Liver (tissue), 9 donors: ENCODE measurements around the gene PTPMT1. TPM values are rescaled to one million over a fixed set of nuclear protein-coding genes. Genes with fewer than 3 reads are reported as not detected.
A peak's percentile ranks its signal among the peaks of the same experiment; 100 is the strongest.

Experiments used
- DNase-seq: peaks from one replicate; pipeline ENCODE4 v3.0.0-alpha.2; 2017; ENCODE audit warnings: low spot score
- H3K27ac ChIP-seq, 2 donors: one replicate each; pipeline ENCODE4 v1.7.0; 2013; ENCODE audit warnings: inconsistent platforms in 2 of 2, low read length in 2 of 2, control low read depth in 1 of 2, low read depth in 1 of 2, mild to moderate bottlenecking in 1 of 2
- H3K27me3 ChIP-seq, 4 donors: one replicate each; pipeline versions ENCODE4 v1.6.1 to v1.7.0; 2013; ENCODE audit warnings: low read length in 3 of 4, inconsistent platforms in 1 of 4, mild to moderate bottlenecking in 1 of 4, moderate library complexity in 1 of 4; ENCODE audit not compliant: control insufficient read depth in 4 of 4, insufficient read depth in 4 of 4
- H3K36me3 ChIP-seq, 4 donors: one replicate each; pipeline versions ENCODE4 v1.6.1 to v1.7.0; 2013; ENCODE audit warnings: low read length in 3 of 4, mild to moderate bottlenecking in 3 of 4, low read depth in 1 of 4, moderate library complexity in 1 of 4; ENCODE audit not compliant: control insufficient read depth in 4 of 4, insufficient read depth in 3 of 4
- H3K4me1 ChIP-seq, 4 donors: one replicate each; pipeline versions ENCODE4 v1.6.1 to v1.7.0; 2013; ENCODE audit warnings: low read length in 3 of 4, mild to moderate bottlenecking in 3 of 4, moderate library complexity in 1 of 4; ENCODE audit not compliant: control insufficient read depth in 4 of 4, insufficient read depth in 4 of 4
- H3K4me3 ChIP-seq, 3 donors: one replicate each; pipeline versions ENCODE4 v1.6.1 to v1.7.0; 2013; ENCODE audit warnings: low read length in 3 of 3, control low read depth in 1 of 3, low read depth in 1 of 3, mild to moderate bottlenecking in 1 of 3
- H3K9ac ChIP-seq, 2 donors: one replicate each; pipeline ENCODE4 v1.7.0; 2013; ENCODE audit warnings: low read length in 2 of 2, mild to moderate bottlenecking in 2 of 2, moderate library complexity in 2 of 2, control low read depth in 1 of 2, low read depth in 1 of 2
- H3K9me3 ChIP-seq, 4 donors: one replicate each; pipeline versions ENCODE4 v1.6.1 to v1.7.0; 2013; ENCODE audit warnings: low read length in 3 of 4; ENCODE audit not compliant: control insufficient read depth in 4 of 4
- CTCF ChIP-seq: fragments of 150-350 bp; IDR thresholded peaks from 2 replicates; pipeline ENCODE4 v1.5.1; 2017; ENCODE audit warnings: improper control_type of control experiment, low read depth, low read length; ENCODE audit not compliant: missing input control
- HNF4G ChIP-seq: IDR thresholded peaks from 2 replicates; pipeline ENCODE4 v1.6.1; 2016; ENCODE audit warnings: antibody characterized with exemption
- JUND ChIP-seq, 2 donors: IDR thresholded peaks; 2 replicates each; pipeline ENCODE4 v1.6.1; 2016; ENCODE audit warnings: antibody characterized with exemption in 2 of 2
- MAX ChIP-seq: IDR thresholded peaks from 2 replicates; pipeline ENCODE4 v1.6.1; 2016; ENCODE audit warnings: antibody characterized with exemption
- NR2F2 ChIP-seq: IDR thresholded peaks from 2 replicates; pipeline ENCODE4 v1.6.1; 2016; ENCODE audit warnings: antibody characterized with exemption
- RAD21 ChIP-seq, 2 donors: IDR thresholded peaks; 2 replicates each; pipeline ENCODE4 v1.6.1; 2016; ENCODE audit warnings: antibody characterized with exemption in 2 of 2, mild to moderate bottlenecking in 2 of 2
- RXRA ChIP-seq, 2 donors: IDR thresholded peaks; 2 replicates each; pipeline ENCODE4 v1.6.1; 2017 to 2018; ENCODE audit warnings: antibody characterized with exemption in 2 of 2, mild to moderate bottlenecking in 1 of 2
- YY1 ChIP-seq: IDR thresholded peaks from 2 replicates; pipeline ENCODE4 v1.6.1; 2016; ENCODE audit warnings: antibody characterized with exemption, mild to moderate bottlenecking
- ZBTB33 ChIP-seq: IDR thresholded peaks from 2 replicates; pipeline ENCODE4 v1.6.1; 2016; ENCODE audit warnings: antibody characterized with exemption
- WGBS: extraction: QIAGEN DNeasy Blood & Tissue Kit; methylation state at CpG from one replicate; pipeline ENCODE4 v1.1.7; 2013; 5-methylcytosine and 5-hydroxymethylcytosine counted together
- polyA plus RNA-seq, 2 donors: library from polyadenylated mRNA; stranded (reverse) in 1 of 2; unstranded in 1 of 2; fragments of 200-250 nt in 1 of 2; fragments of >200 nt in 1 of 2; fragmentation: Nextera tagmentation in 1 of 2; extraction: Ambion mirVana in 1 of 2; gene quantifications; one replicate each; pipeline versions ENCODE4 v1.2.1 to v1.2.3, GENCODE V29; 2013 to 2015
- total RNA-seq, 2 donors: library from RNA; depleted of rRNA; stranded (reverse); fragments of >200 nt; gene quantifications; one replicate each; pipeline ENCODE4 v1.2.3, GENCODE V29; 2014
- donor health status: healthy.
- donor health status: healthy.
- donor health status: healthy.
- donor health status: healthy.
- donor health status: healthy.

The PTPMT1 gene
- total and polyA plus RNA-seq, 4 donors, result 28.7 to 40.4 (median 33.5) TPM

GRCh38 chr11:47593492-47593933, 28.1 kb downstream of the PTPMT1 start (continued):
- TF ChIP-seq ZBTB33, result no peak
- TF ChIP-seq CTCF, result no peak
- no peak for TF ChIP-seq NR2F2

GRCh38 chr11:47593934-47594855, 28.8 kb downstream of the PTPMT1 start, which contains the start of gene C1QTNF4:
Gene C1QTNF4, minus strand, starts transcription at chr11:47594411. Its CDS starts 3,601 bp downstream, at chr11:47590810.
- no peak for TF ChIP-seq RAD21 (IDR thresholded peaks at IDR 0.05)
- no peak for TF ChIP-seq RXRA (IDR thresholded peaks at IDR 0.05)
- 5% methylated on average over 48 of the region's 48 CpGs for WGBS

GRCh38 chr11:47595029-47595428, 29.6 kb downstream of the PTPMT1 start:
- WGBS, result 60% methylated on average over 7 of the region's 7 CpGs
- DNase-seq, result no peak
- no peak overlapping the region for H3K9ac ChIP-seq
- no peak overlapping the region for H3K27ac ChIP-seq
- H3K27me3 ChIP-seq, result peaks cover 0 to 7% (median 2%) of the 10 kb centered on the region in 4 donors
- no peak for TF ChIP-seq MAX
- TF ChIP-seq YY1, result no peak
- no peak for TF ChIP-seq CTCF
- no peak for TF ChIP-seq HNF4G
- TF ChIP-seq JUND (IDR thresholded peaks at IDR 0.05), result no peak
- no peak for TF ChIP-seq RXRA (IDR thresholded peaks at IDR 0.05)
- TF ChIP-seq ZBTB33, result no peak
- no peak overlapping the region for H3K4me3 ChIP-seq
- H3K4me1 ChIP-seq, result peaks cover 0 to 6% (median 2%) of the 10 kb centered on the region in 4 donors
- H3K36me3 ChIP-seq, result no peaks in the 10 kb centered on the region
- peaks cover 0 to 4% (median under 1%) of the 10 kb centered on the region in 4 donors for H3K9me3 ChIP-seq

More at GRCh38 chr11:47593934-47594855, 28.8 kb downstream of the PTPMT1 start, which contains the start of gene C1QTNF4:
- peaks cover 0 to 6% (median 2%) of the 10 kb centered on the region in 4 donors for H3K4me1 ChIP-seq
- no peak within 1 kb of the TSS for H3K27ac ChIP-seq
- H3K9me3 ChIP-seq, result peaks cover 0 to 7% (median 1%) of the 10 kb centered on the region in 4 donors
- H3K4me3 ChIP-seq, result peak within 1 kb of the TSS in 1 of 3 donors; percentile 33
- H3K27me3 ChIP-seq, result peaks cover 0 to 7% (median 2%) of the 10 kb centered on the region in 4 donors
- no peak within 1 kb of the TSS for H3K9ac ChIP-seq
- DNase-seq, result no peak
- no peaks in the 10 kb centered on the region for H3K36me3 ChIP-seq
